Measurements from ENCODE around the gene ATP5MK.

DNA sequence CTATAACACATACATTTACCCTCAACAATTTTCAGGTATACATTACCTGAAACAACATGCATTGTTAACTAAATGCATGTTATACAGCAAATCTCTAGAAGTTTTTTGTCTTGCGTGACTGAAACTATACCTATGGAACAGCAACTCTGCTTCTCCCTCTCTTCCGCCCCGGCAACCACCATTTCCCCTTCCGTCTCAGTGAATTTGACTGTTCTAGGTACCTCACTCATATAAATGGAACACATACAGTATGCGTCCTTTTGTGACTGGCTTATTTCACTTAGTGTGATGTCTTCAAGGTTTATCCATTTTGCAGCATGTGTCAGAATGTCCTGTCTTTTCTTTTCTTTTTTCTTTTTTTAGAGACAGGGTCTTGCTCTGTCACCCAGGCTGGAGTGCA, 33.4 kb upstream of the ATP5MK start:
- TF ChIP-seq, protein P1, sequence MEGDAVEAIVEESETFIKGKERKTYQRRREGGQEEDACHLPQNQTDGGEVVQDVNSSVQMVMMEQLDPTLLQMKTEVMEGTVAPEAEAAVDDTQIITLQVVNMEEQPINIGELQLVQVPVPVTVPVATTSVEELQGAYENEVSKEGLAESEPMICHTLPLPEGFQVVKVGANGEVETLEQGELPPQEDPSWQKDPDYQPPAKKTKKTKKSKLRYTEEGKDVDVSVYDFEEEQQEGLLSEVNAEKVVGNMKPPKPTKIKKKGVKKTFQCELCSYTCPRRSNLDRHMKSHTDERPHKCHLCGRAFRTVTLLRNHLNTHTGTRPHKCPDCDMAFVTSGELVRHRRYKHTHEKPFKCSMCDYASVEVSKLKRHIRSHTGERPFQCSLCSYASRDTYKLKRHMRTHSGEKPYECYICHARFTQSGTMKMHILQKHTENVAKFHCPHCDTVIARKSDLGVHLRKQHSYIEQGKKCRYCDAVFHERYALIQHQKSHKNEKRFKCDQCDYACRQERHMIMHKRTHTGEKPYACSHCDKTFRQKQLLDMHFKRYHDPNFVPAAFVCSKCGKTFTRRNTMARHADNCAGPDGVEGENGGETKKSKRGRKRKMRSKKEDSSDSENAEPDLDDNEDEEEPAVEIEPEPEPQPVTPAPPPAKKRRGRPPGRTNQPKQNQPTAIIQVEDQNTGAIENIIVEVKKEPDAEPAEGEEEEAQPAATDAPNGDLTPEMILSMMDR (IDR thresholded peaks at IDR 0.05): no peak
- no peak for TF ChIP-seq EP300 (IDR thresholded peaks at IDR 0.05)

All from ovary (tissue), 3 donors.